HepG2 (cell line): ENCODE results near the gene BICDL1. TPM values are rescaled to one million over a fixed set of nuclear protein-coding genes. Genes with fewer than 3 reads are reported as not detected.

Source experiments
- AFF4 ChIP-seq: sonication (generic); formaldehyde crosslinking; IDR thresholded peaks from 2 replicates; pipeline ENCODE4 v1.4.0; 2020; ENCODE audit warnings: missing genetic modification reagents
- ATF7-NPFF ChIP-seq: sonication (generic); formaldehyde crosslinking; IDR thresholded peaks from 2 replicates; pipeline ENCODE4 v1.8.1; 2023; ENCODE audit warnings: mild to moderate bottlenecking, low read depth, missing genetic modification reagents, moderate library complexity
- IKZF5 ChIP-seq: IDR thresholded peaks from 2 replicates; pipeline ENCODE4 v1.6.1; 2018; ENCODE audit warnings: missing genetic modification reagents, mild to moderate bottlenecking, missing compliant biosample characterization
- KAT7 ChIP-seq: IDR thresholded peaks from 2 replicates; pipeline ENCODE4 v1.6.1; 2018; ENCODE audit warnings: borderline replicate concordance, missing compliant biosample characterization
- LCORL ChIP-seq, 2 experiments: fragments of 450-650 bp in 1 of 2; sonication (generic) in 1 of 2; formaldehyde crosslinking in 1 of 2; IDR thresholded peaks; 2 replicates each; pipeline versions ENCODE4 v1.5.0 to v1.6.1; 2017 to 2020; ENCODE audit warnings: antibody characterized with exemption in 1 of 2, missing genetic modification reagents in 1 of 2
- MAFK ChIP-seq, 2 experiments: IDR thresholded peaks in 1 of 2; conservative IDR thresholded peaks in 1 of 2; 2 replicates each; pipeline ENCODE4 v1.6.1; 2011; ENCODE audit warnings: improper control_type of control experiment in 2 of 2, low read length in 2 of 2
- MLLT10 ChIP-seq: sonication (generic); formaldehyde crosslinking; IDR thresholded peaks from 2 replicates; pipeline ENCODE4 v1.4.0; 2020; ENCODE audit warnings: missing genetic modification reagents
- PCBP2 ChIP-seq: fragments of 200-400 bp; formaldehyde crosslinking; optimal IDR thresholded peaks from 2 replicates; pipeline ENCODE3; 2018; ENCODE audit warnings: low read length, low read depth; ENCODE audit not compliant: poor library complexity, severe bottlenecking
- SNRNP70 ChIP-seq: fragments of 200-400 bp; formaldehyde crosslinking; IDR thresholded peaks from 2 replicates; pipeline ENCODE4 v1.6.1; 2017; ENCODE audit warnings: mild to moderate bottlenecking, low read depth, low read length, moderate library complexity
- THAP7 ChIP-seq: sonication (generic); formaldehyde crosslinking; IDR thresholded peaks from 2 replicates; pipeline ENCODE4 v1.8.1; 2023; ENCODE audit warnings: mild to moderate bottlenecking, missing genetic modification reagents
- ZBED4 ChIP-seq: sonication (generic); formaldehyde crosslinking; IDR thresholded peaks from 2 replicates; pipeline ENCODE4 v1.4.0; 2020; ENCODE audit warnings: missing genetic modification reagents, borderline replicate concordance
- ZFP1 ChIP-seq: IDR thresholded peaks from 2 replicates; pipeline ENCODE4 v1.6.1; 2016
- ZFYVE20 ChIP-seq: sonication (generic); formaldehyde crosslinking; IDR thresholded peaks from 2 replicates; pipeline ENCODE4 v1.8.0; 2023; ENCODE audit warnings: low read depth, mild to moderate bottlenecking, moderate library complexity, missing genetic modification reagents, borderline replicate concordance
- ZGPAT ChIP-seq: IDR thresholded peaks from 2 replicates; pipeline ENCODE4 v1.6.1; 2016; ENCODE audit warnings: mild to moderate bottlenecking
- ZNF414 ChIP-seq: sonication (generic); formaldehyde crosslinking; IDR thresholded peaks from 2 replicates; pipeline ENCODE4 v1.5.0; 2020; ENCODE audit warnings: missing genetic modification reagents
- polyA plus RNA-seq, 8 experiments: library from polyadenylated mRNA; depleted of rRNA in 3 of 8; stranded (reverse) in 7 of 8; unstranded in 1 of 8; fragments of >200 nt; fragmentation: Illumina TruSeq in 4 of 8; extraction: Trizol in 4 of 8; gene quantifications; 2 replicates each; pipeline versions ENCODE4 v1.2.1 to v1.2.3, GENCODE V29; 2011 to 2016; ENCODE audit warnings: low read depth in 4 of 8, missing spikeins in 1 of 8, mixed read lengths in 1 of 8; ENCODE audit not compliant: insufficient read depth in 1 of 8
- total RNA-seq, 5 experiments: library from RNA; depleted of rRNA; stranded (reverse); fragments of >200 nt; fragmentation: Illumina TruSeq; extraction: Trizol; gene quantifications; 2 replicates each; pipeline ENCODE4 v1.2.3, GENCODE V29; 2016; ENCODE audit warnings: low read depth in 1 of 5

The BICDL1 gene
- total and polyA plus RNA-seq, 2 of the 13 experiments (the other 11 are each of a cell fraction or from before 2014, with no cell fraction given) = 3.6 to 9.7 TPM

- TF ChIP-seq AFF4 (CRISPR knock-in tag) (no peak), KAT7 (CRISPR knock-in tag) (no peak; the same call in 1 of the 2 replicates), SNRNP70 (no peak), ZNF414 (CRISPR knock-in tag) (peak; percentile 76; the same call in 1 of the 2 replicates), PCBP2 (no peak), IKZF5 (no peak; the same call in 1 of the 2 replicates), THAP7 (CRISPR knock-in tag) (no peak; the same call in 1 of the 2 replicates), ZBED4 (CRISPR knock-in tag) (no peak), ATF7-NPFF (CRISPR knock-in tag) (peak; percentile 93), ZGPAT (peak; percentile 84; the same call in 1 of the 2 replicates), MLLT10 (CRISPR knock-in tag) (no peak), ZFP1 (CRISPR knock-in tag) (no peak; the same call in 1 of the 2 replicates), ZFYVE20 (CRISPR knock-in tag) (peak; percentile 37; the same call in 1 of the 2 replicates), MAFK (conservative IDR thresholded peaks at IDR 0.05 in 1 of 2, IDR thresholded peaks at IDR 0.05 in 1 of 2; ENCODE audit: low read length in 2 of 2) (no peak), LCORL (IDR thresholded peaks at IDR 0.05) (no peak), LCORL (CRISPR knock-in tag; IDR thresholded peaks at IDR 0.05) (peak; percentile 72; the same call in 1 of the 2 replicates)
Measured at GRCh38 chr12:120116792-120117651, 128.0 kb downstream of the BICDL1 start (continued).
